Activated T-cell treated with anti-CD3 and anti-CD28 coated beads, Interleukin-2, amount 50 U/mL, for 72 hours (primary cell): ENCODE measurements around the gene RIPOR1. TPM values are rescaled to one million over a fixed set of nuclear protein-coding genes. Genes with fewer than 3 reads are reported as not detected.
A peak's percentile ranks its signal among the peaks of the same experiment; 100 is the strongest.
"Not testable (repeated sequence)": the region's sequence is repeated elsewhere in the genome, so short reads cannot be mapped to it uniquely, and the experiment has no call there.

Experiments
- ATAC-seq, 2 donors: fragments of 150-1000 bp; cut with Tn5 transposase; replicated peaks in 1 of 2; 2 replicates each; pipeline ENCODE4 v1.10.0; 2021; ENCODE audit warnings: moderate library complexity in 2 of 2, mild to moderate bottlenecking in 1 of 2
- DNase-seq, 2 donors: peaks; one replicate each; pipeline ENCODE4 v3.0.0; 2021 to 2022; ENCODE audit warnings: mixed read lengths in 1 of 2
- H3K27ac Mint-ChIP-seq: one replicate; pipeline ENCODE4 v1.8.0; 2022; ENCODE audit warnings: mild to moderate bottlenecking, moderate library complexity, mixed read lengths
- H3K27me3 Mint-ChIP-seq: one replicate; pipeline ENCODE4 v1.8.0; 2022; ENCODE audit warnings: low read depth, mixed read lengths
- H3K36me3 Mint-ChIP-seq, 2 donors: one replicate each; pipeline ENCODE4 v1.8.0; 2022; ENCODE audit warnings: mixed read lengths in 2 of 2, mild to moderate bottlenecking in 1 of 2; ENCODE audit not compliant: insufficient read depth in 2 of 2
- H3K4me1 Mint-ChIP-seq: one replicate; pipeline ENCODE4 v1.8.0; 2022; ENCODE audit warnings: low read depth, mixed read lengths
- H3K4me3 Mint-ChIP-seq, 2 donors: one replicate each; pipeline ENCODE4 v1.8.0; 2022; ENCODE audit warnings: mild to moderate bottlenecking in 2 of 2, mixed read lengths in 2 of 2, moderate library complexity in 2 of 2
- H3K9me3 Mint-ChIP-seq, 2 donors: one replicate each; pipeline ENCODE4 v1.8.0; 2022; ENCODE audit warnings: mixed read lengths in 2 of 2
- total RNA-seq, 2 donors: library from RNA; stranded (reverse); gene quantifications; one replicate each; pipeline ENCODE4 v1.2.3, GENCODE V29; 2022

Gene RIPOR1, protein sequence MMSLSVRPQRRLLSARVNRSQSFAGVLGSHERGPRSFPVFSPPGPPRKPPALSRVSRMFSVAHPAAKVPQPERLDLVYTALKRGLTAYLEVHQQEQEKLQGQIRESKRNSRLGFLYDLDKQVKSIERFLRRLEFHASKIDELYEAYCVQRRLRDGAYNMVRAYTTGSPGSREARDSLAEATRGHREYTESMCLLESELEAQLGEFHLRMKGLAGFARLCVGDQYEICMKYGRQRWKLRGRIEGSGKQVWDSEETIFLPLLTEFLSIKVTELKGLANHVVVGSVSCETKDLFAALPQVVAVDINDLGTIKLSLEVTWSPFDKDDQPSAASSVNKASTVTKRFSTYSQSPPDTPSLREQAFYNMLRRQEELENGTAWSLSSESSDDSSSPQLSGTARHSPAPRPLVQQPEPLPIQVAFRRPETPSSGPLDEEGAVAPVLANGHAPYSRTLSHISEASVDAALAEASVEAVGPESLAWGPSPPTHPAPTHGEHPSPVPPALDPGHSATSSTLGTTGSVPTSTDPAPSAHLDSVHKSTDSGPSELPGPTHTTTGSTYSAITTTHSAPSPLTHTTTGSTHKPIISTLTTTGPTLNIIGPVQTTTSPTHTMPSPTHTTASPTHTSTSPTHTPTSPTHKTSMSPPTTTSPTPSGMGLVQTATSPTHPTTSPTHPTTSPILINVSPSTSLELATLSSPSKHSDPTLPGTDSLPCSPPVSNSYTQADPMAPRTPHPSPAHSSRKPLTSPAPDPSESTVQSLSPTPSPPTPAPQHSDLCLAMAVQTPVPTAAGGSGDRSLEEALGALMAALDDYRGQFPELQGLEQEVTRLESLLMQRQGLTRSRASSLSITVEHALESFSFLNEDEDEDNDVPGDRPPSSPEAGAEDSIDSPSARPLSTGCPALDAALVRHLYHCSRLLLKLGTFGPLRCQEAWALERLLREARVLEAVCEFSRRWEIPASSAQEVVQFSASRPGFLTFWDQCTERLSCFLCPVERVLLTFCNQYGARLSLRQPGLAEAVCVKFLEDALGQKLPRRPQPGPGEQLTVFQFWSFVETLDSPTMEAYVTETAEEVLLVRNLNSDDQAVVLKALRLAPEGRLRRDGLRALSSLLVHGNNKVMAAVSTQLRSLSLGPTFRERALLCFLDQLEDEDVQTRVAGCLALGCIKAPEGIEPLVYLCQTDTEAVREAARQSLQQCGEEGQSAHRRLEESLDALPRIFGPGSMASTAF
- total RNA-seq: 10 to 100 TPM; 34.2 to 54.6 TPM

DNA sequence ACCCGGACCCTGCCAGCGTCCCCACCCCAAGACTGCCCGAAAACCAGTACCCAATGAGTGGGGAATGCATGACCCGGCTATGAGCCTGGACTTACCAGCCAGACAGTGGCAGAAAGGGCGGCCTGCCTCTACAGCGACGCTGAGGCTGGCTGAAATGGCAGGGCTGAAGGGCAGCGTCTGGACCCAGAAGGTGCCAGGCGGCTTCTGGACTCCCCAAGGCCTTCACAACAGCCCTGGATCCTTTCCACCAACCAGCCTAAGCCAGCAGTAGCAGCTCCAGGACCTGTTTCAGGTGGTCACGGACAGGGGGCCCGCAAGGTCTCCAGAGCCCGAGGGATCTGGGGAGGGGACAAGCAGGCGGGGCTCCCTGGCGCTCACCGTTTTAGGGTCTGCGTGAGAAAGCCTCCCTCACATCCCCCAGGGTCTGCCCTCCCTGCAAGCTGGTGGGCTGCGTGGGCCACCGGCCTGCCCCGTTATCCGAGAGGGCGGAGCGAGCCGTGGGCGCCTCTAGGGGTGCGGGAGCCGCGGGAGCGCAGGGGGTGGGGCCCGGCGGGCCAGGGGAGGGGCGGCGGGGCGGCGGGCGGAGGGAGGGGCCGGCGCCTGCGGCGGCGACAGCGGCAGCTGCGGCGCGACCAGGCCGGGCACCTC lies at the start of gene RIPOR1:
Gene RIPOR1, plus strand, starts transcription at position 608 of the 648 bp plus-strand sequence. CDS start 9,618 bp downstream, outside the sequence.
- ATAC-seq (peak; percentile 71 to 78), DNase-seq (peak; percentile 65 to 69)
- Mint-ChIP-seq H3K9me3 (no peaks in the 10 kb centered on the region), H3K27me3 (peaks cover 25% of the 10 kb centered on the region), H3K27ac (no peak within 1 kb of the TSS), H3K4me3 (peak within 1 kb of the TSS; percentile 81 to 84), H3K4me1 (peaks cover 19% of the 10 kb centered on the region), H3K36me3 (no peaks in the 10 kb centered on the region)

DNA sequence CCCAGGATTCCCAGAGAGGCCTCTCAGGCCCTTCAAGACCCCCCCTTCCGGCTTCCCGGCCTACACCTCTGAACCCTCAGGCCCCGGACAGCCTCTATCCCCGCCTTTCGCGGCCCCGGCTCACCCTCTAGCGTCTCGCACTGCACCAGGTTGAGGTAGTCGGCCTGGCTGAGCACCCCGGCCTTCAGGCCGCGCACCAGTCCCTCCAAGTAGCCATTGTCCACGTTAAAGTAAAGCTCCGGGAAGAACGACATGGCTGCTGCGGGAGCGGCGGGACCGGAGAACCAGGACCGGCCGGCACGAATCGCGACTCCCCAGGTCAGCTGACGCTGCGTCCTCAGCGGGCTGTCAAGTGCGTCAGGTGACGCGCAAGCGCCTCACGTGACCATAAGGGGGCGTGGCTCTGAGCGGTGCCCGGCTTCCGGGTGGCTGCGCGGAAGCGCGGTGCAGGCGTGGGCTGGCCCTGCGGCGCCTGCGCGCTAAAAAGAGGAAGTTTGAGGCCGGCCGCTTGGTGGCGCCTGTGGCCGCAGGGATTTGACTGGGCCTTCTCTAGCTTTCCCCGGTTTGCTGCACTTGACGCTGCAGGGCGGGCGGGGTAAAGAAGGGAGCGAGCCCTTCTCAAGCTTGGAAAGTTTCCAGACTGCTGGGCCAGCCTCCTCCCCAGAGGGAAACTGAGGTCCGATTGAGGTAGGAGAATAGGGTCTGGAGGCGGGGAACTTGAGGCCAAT lies 47.6 kb upstream of the RIPOR1 start, which contains the start of gene ATP6V0D1:
Gene ATP6V0D1, minus strand, starts transcription at position 325 of the 728 bp plus-strand sequence. Its CDS starts 71 bp downstream, at position 254.
- Mint-ChIP-seq H3K9me3 (no peaks in the 10 kb centered on the region), H3K4me1 (peaks cover 36% of the 10 kb centered on the region), H3K4me3 (peak within 1 kb of the TSS; percentile 99 to 100), H3K36me3 (peaks cover 6 to 9% of the 10 kb centered on the region in 2 donors), H3K27me3 (no peaks in the 10 kb centered on the region), H3K27ac (peak within 1 kb of the TSS; percentile 95)
- ATAC-seq (peak; percentile 91 to 97), DNase-seq (peak; percentile 99)

DNA sequence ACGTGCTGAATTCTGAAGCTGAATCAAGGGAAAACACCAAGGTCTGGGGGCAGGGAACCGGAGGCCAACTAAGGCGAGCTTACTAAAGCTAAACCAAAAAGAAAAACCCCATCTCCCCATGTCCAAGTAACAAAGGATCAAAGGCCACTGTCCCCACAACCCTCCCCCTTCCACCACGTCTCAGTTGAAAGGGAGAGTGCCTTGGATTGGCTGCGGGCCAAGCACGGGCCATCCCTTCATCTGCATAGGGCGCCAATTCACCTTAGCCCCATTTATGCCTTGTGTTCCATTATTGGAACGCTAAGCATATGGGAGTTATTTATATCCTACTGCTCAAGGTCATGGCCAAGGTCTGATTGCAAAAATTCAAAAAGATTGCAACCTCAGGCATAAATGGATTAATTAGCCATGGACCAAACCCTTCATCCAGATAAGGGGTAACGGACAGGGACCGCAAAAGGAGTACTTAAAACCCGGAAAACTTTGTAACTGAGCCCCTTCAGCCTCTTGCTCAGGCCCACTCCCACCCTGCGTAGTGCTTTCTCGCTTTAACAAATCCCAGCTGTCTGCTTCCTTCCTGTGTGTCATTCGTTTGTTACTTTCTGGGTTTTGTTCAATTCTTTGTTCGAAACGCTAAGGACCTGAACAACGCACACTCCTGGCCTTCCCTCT lies 46.9 kb upstream of the RIPOR1 start:
- Mint-ChIP-seq H3K9me3 (no peaks in the 10 kb centered on the region), H3K36me3 (peaks cover 6 to 9% of the 10 kb centered on the region in 2 donors), H3K27ac (peak overlapping the region; percentile 95), H3K4me3 (peak overlapping the region; percentile 99 to 100), H3K27me3 (no peaks in the 10 kb centered on the region), H3K4me1 (peaks cover 30% of the 10 kb centered on the region)
- ATAC-seq (peak; percentile 20 to 25), DNase-seq (peak; percentile 54 to 59)

DNA sequence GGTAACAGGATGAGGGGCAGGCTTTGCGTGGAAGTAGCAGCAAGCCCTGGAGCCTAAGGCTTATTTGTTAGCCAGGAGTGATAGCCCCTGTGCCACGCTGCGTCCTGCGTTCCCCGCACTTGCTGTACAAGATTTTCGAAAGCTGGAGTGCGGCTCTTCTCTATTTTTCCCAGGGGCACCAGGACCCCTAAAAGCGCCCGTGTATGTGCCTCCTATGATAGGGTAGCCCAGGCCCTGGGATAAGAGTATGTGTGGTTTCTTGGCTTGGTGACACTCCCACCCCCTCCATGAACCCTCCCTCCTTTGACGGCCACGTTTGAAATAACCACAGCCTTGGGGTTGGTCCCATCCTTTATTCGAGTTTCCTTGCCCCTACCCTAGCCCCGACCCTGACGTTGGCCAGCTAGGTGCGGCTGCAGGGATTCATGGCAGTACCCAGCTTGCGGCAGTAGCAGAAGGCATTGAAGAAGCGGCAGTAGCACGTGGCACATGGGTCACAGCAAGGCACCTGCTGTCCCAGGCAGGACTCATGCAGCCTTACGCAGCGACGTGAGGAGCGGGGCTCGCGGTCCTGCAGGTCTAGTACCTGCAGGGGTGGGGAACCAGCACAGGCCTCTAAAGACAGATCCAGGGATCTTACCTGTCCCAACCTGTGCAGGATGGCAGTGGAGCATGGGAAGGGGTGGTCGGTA lies 46.2 kb upstream of the RIPOR1 start:
- H3K27ac Mint-ChIP-seq: peak overlapping the region; percentile 95
- H3K4me3 Mint-ChIP-seq: peak overlapping the region; percentile 99 to 100
- peaks cover 6 to 12% of the 10 kb centered on the region in 2 donors for H3K36me3 Mint-ChIP-seq
- H3K4me1 Mint-ChIP-seq: peaks cover 30% of the 10 kb centered on the region
- DNase-seq (no peak), ATAC-seq (no peak)
- no peaks in the 10 kb centered on the region for H3K27me3 Mint-ChIP-seq
- H3K9me3 Mint-ChIP-seq: no peaks in the 10 kb centered on the region

DNA sequence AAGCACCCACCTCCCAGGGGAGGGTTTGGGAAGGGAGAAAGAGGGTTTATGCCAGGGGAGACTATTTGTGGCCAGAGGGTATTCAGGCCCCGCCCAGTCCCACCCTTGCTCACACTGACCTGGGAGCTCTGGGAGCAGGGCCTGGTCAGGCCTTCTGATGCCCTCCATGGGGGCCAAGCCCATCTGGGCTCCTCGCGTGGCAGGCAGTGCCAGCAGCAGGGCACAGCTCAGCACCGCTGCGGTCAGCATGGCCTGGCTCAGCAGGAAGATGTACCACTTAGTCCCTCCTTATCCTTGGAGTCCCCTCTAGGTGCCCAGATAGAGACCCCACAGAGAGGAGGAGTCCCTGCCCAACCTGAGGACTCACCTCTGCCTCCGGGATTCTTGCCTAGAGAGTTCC lies 45.5 kb upstream of the RIPOR1 start, which contains the start of gene AGRP:
Gene AGRP, minus strand, starts transcription at position 398 of the 400 bp plus-strand sequence. Its CDS starts 149 bp downstream, at position 249.
- H3K4me1 Mint-ChIP-seq: peaks cover 24% of the 10 kb centered on the region
- no peak for DNase-seq
- peaks cover 6 to 12% of the 10 kb centered on the region in 2 donors for H3K36me3 Mint-ChIP-seq
- H3K27ac Mint-ChIP-seq: peak within 1 kb of the TSS; percentile 95
- no peak for ATAC-seq
- no peaks in the 10 kb centered on the region for H3K9me3 Mint-ChIP-seq
- peak within 1 kb of the TSS; percentile 99 to 100 for H3K4me3 Mint-ChIP-seq
- H3K27me3 Mint-ChIP-seq: no peaks in the 10 kb centered on the region

DNA sequence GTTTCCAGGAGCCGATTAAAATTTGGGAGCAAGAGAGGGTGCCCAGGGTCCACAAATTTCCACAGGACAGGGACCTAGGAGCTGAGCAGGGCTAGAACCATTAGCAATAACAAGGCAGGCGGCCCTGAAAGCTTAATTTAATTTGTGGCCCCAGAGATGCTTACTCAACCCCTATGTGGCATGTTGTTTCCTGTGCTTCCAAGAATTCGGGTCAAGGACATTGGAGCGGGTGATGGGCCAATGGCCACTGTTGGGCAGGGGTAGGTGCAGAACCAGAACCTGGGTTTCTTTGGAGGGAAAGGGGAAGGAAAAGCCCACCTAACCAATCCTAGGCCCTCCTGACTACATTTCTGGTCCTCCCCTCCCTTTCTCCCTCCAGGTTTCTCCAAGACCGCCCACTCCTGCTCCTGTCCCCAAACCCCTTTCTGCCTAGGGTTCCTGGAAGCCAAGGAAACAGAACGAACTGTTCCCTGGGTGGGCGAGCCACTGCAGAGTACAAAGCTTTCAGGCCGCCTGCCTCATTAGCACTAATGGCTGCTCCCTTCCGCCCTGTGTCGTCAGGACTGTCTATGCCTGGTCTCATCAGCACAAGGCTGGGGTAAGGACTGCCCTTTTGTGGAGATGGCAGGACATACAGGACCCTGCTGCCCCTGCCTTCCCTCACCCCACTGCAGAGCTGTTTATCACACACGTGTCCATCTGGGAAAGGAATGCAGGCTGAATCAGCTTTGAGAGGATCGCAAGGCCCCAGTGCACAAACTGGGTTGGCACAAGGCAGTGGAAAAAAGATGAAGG lies 44.7 kb upstream of the RIPOR1 start:
- no peak for ATAC-seq
- Mint-ChIP-seq H3K27me3 (no peaks in the 10 kb centered on the region), H3K4me1 (peaks cover 26% of the 10 kb centered on the region), H3K36me3 (peaks cover 6 to 12% of the 10 kb centered on the region in 2 donors), H3K4me3 (peak overlapping the region; percentile 27 to 51), H3K9me3 (no peaks in the 10 kb centered on the region), H3K27ac (peak overlapping the region; percentile 61)
- no peak for DNase-seq

DNA sequence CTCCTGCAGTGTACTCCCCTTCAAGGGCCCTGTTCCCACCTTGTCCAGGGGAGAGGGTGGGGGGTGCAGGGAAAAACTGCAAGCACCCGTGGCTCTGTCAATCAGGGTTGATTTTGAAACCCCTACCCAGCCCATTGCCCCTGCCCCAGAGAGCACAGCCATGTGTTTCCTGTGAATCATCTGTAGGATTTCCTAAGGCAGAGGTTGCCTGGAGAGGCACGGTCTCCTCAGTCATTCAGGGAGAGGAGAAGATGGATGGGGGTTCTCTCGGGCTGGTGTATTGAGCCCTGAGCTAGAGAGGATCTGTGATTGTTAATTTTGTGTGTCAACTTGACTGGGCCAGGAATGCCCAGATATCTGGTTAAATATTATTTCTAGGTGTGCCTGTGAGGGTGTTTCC lies 41.8 kb upstream of the RIPOR1 start:
- no peaks in the 10 kb centered on the region for H3K9me3 Mint-ChIP-seq
- H3K4me1 Mint-ChIP-seq: peaks cover 19% of the 10 kb centered on the region
- ATAC-seq (no peak), DNase-seq (no peak)
- H3K27me3 Mint-ChIP-seq: no peaks in the 10 kb centered on the region
- no peak overlapping the region for H3K4me3 Mint-ChIP-seq
- no peak overlapping the region for H3K27ac Mint-ChIP-seq
- H3K36me3 Mint-ChIP-seq: peaks cover 6 to 11% of the 10 kb centered on the region in 2 donors

DNA sequence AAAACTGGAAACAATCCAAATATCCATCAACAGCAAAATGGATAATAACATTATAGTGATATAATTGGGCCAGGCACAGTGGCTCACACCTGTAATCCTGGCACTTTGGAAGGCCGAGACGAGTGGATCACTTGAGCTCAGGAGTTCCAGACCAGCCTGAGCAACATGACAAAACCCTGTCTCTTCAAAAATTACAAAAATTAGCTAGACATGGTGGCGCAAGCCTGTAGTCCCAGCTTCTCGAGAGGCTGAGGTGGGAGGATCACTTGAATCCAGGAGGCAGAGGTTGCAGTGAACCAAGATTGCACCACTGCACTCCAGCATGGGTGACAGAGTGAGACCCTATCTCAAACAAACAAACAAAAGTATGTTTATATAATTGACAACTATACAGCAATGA lies 41.1 kb upstream of the RIPOR1 start:
- H3K9me3 Mint-ChIP-seq: not testable (repeated sequence)
- peaks cover 12% of the 10 kb centered on the region for H3K4me1 Mint-ChIP-seq

DNA sequence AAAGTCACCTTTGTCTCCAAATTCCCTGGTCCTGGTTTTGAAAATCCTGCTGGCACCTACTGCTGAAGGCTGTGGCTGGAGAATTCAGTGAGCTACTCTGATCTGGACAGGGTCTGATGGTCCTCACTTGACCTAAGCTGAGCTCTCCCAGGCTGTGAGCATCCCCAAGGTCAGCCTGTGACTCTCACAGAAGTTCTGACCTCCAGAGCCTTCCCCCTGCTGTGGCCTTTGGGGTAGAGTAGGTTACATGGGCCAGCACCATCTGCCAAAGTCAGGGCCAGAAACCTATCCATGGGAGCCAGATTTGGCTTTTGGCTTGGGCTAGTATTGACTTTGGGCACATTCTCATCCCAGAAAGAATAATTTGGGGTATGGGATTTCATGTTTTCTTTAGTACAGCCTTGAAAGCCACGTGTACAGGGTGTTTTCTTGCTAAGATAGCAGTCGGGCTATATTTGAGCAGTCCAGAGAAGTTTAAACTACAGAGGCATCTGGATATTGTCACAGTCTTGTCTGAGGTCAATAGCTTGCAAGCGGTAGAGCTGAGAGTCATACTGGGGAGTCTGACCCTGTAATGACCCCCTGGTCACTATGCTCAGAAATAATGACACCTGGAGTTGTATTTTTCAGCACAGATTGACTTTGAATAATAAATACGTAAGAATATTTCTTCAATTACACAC lies 39.1 kb upstream of the RIPOR1 start:
- H3K36me3 Mint-ChIP-seq: peaks cover under 1 to 7% of the 10 kb centered on the region in 2 donors
- H3K4me3 Mint-ChIP-seq: no peak overlapping the region
- H3K27me3 Mint-ChIP-seq: no peaks in the 10 kb centered on the region
- DNase-seq: no peak
- no peak overlapping the region for H3K27ac Mint-ChIP-seq
- no peak for ATAC-seq
- peaks cover 7% of the 10 kb centered on the region for H3K4me1 Mint-ChIP-seq
- H3K9me3 Mint-ChIP-seq: no peaks in the 10 kb centered on the region

More for the DNA sequence above, 41.1 kb upstream of the RIPOR1 start:
- not testable (repeated sequence) for H3K27me3 Mint-ChIP-seq, H3K4me3 Mint-ChIP-seq, DNase-seq, H3K27ac Mint-ChIP-seq, ATAC-seq
- peaks cover 4 to 11% of the 10 kb centered on the region in 2 donors for H3K36me3 Mint-ChIP-seq
